Neural cell (in vitro differentiated cells): ENCODE measurements around the gene PUM2.

Experiments used
- CTCF ChIP-seq: fragments of 450-650 bp; IDR thresholded peaks from 2 replicates; pipeline ENCODE4 v1.5.1; 2014; ENCODE audit warnings: antibody characterized with exemption, mild to moderate bottlenecking, moderate library complexity; ENCODE audit not compliant: poor library complexity, severe bottlenecking
- EZH2 ChIP-seq: fragments of 200-600, 300-800 bp; shearing (Covaris generic), sonication (generic); IDR thresholded peaks from 2 replicates; pipeline ENCODE4 v1.6.1; 2014; ENCODE audit warnings: antibody characterized with exemption, low read length, borderline replicate concordance, mild to moderate bottlenecking; ENCODE audit not compliant: insufficient read depth, poor library complexity, severe bottlenecking
- POLR2AphosphoS5 ChIP-seq: IDR thresholded peaks from 2 replicates; pipeline ENCODE4 v1.6.1; 2012
- RAD21 ChIP-seq: fragments of 450-650 bp; conservative IDR thresholded peaks from 2 replicates; pipeline ENCODE4 v1.6.1; 2014; ENCODE audit warnings: antibody characterized with exemption, mild to moderate bottlenecking, moderate library complexity
- TAF1 ChIP-seq: IDR thresholded peaks from 2 replicates; pipeline ENCODE4 v1.6.1; 2012; ENCODE audit warnings: low read depth

GRCh38 chr2:20384953-20385352 is 34.3 kb upstream of the PUM2 start:
- no peak for TF ChIP-seq CTCF
- no peak for TF ChIP-seq TAF1
- TF ChIP-seq POLR2AphosphoS5, result no peak
- TF ChIP-seq RAD21, result no peak
- TF ChIP-seq EZH2, result no peak
